Measurements from ENCODE around the gene DENND6B.

DNA sequence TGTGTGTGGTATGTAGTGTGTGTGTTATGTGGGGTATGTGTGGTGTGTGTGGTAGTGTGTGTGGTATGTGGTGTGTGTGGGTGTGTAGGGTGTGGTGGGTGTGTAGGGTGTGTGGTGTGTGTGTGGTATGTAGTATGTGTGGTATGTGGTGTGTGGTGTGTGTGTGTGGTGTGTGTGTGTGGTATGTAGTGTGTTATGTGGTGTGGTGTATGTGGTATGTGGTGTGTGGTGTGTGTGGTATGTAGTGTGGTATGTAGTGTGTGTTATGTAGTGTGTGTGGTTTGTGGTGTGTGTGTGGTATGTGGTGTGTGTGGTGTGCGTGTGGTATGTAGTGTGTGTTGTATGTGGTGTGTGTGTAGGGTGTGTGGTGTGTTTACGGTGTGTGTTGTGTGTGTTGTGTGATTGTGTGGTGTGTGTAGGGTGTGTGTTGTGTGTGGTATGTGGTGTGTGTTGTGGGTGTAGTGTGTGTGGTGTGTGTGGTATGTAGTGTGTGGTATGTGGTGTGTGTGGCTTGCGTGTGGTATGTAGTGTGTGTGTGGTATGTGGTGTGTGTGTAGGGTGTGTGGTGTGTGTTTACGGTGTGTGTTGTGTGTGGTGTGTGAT is 12.1 kb upstream of the DENND6B start:
- no peak for TF ChIP-seq CTCF (IDR thresholded peaks at IDR 0.05; ENCODE audit: low read depth, low read length)
- no peak for TF ChIP-seq EZH2phosphoT487 (IDR thresholded peaks at IDR 0.05; ENCODE audit: low read depth)
